HepG2 (cell line): Measurements from ENCODE around the gene NAA38. TPM values are rescaled to one million over a fixed set of nuclear protein-coding genes. Genes with fewer than 3 reads are reported as not detected.
A peak's percentile ranks its signal among the peaks of the same experiment; 100 is the strongest.

ENCODE experiments used
- BRCA1 ChIP-seq: sonication (generic); formaldehyde crosslinking; IDR thresholded peaks from 2 replicates; pipeline ENCODE4 v1.4.0; 2020; ENCODE audit warnings: missing genetic modification reagents
- EEA1 ChIP-seq: sonication (generic); formaldehyde crosslinking; IDR thresholded peaks from 2 replicates; pipeline ENCODE4 v1.5.1; 2020; ENCODE audit warnings: mild to moderate bottlenecking, missing genetic modification reagents, borderline replicate concordance
- GABPB1 ChIP-seq: IDR thresholded peaks from 2 replicates; pipeline ENCODE4 v1.6.1; 2016; ENCODE audit warnings: mild to moderate bottlenecking, missing genetic modification reagents, moderate library complexity, missing compliant biosample characterization
- JUN ChIP-seq: sonication (generic); formaldehyde crosslinking; IDR thresholded peaks from 2 replicates; pipeline ENCODE4 v1.4.0; 2020; ENCODE audit warnings: mild to moderate bottlenecking, missing genetic modification reagents
- NBN ChIP-seq: fragments of 450-650 bp; conservative IDR thresholded peaks from 2 replicates; pipeline ENCODE4 v1.6.1; 2017
- PHF8 ChIP-seq: sonication (generic); formaldehyde crosslinking; IDR thresholded peaks from 2 replicates; pipeline ENCODE4 v1.5.0; 2020; ENCODE audit warnings: missing genetic modification reagents
- REL ChIP-seq: sonication (generic); formaldehyde crosslinking; conservative IDR thresholded peaks from 2 replicates; pipeline ENCODE4 v1.8.0; 2022; ENCODE audit warnings: mild to moderate bottlenecking, missing genetic modification reagents, moderate library complexity
- RNF2 ChIP-seq: fragments of 450-650 bp; conservative IDR thresholded peaks from 2 replicates; pipeline ENCODE4 v1.6.1; 2016; ENCODE audit warnings: low read depth
- SIN3A ChIP-seq: IDR thresholded peaks from 2 replicates; pipeline ENCODE4 v1.6.1; 2011; ENCODE audit warnings: low read depth, mild to moderate bottlenecking, control low read depth, low read length, borderline replicate concordance
- TBX3 ChIP-seq: fragments of 450-650 bp; IDR thresholded peaks from 2 replicates; pipeline ENCODE4 v1.6.1; 2017; ENCODE audit warnings: antibody characterized with exemption, mild to moderate bottlenecking, inconsistent platforms, borderline replicate concordance
- YEATS4 ChIP-seq: sonication (generic); formaldehyde crosslinking; IDR thresholded peaks from 2 replicates; pipeline ENCODE4 v1.4.0; 2020; ENCODE audit warnings: missing genetic modification reagents, borderline replicate concordance
- ZBTB37 ChIP-seq: sonication (generic); formaldehyde crosslinking; IDR thresholded peaks from 2 replicates; pipeline ENCODE4 v1.4.0; 2020; ENCODE audit warnings: mild to moderate bottlenecking, missing genetic modification reagents
- ZBTB44 ChIP-seq: sonication (generic); formaldehyde crosslinking; IDR thresholded peaks from 2 replicates; pipeline ENCODE4 v1.4.0; 2020; ENCODE audit warnings: missing genetic modification reagents
- ZNF263 ChIP-seq: sonication (generic); formaldehyde crosslinking; IDR thresholded peaks from 2 replicates; pipeline ENCODE4 v1.4.0; 2020; ENCODE audit warnings: missing genetic modification reagents
- ZNF431 ChIP-seq: sonication (generic); formaldehyde crosslinking; IDR thresholded peaks from 2 replicates; pipeline ENCODE4 v1.9.0; 2022; ENCODE audit warnings: missing genetic modification reagents, low read depth, mild to moderate bottlenecking, borderline replicate concordance
- polyA plus RNA-seq, 8 experiments: library from polyadenylated mRNA; depleted of rRNA in 3 of 8; stranded (reverse) in 7 of 8; unstranded in 1 of 8; fragments of >200 nt; fragmentation: Illumina TruSeq in 4 of 8; extraction: Trizol in 4 of 8; gene quantifications; 2 replicates each; pipeline versions ENCODE4 v1.2.1 to v1.2.3, GENCODE V29; 2011 to 2016; ENCODE audit warnings: low read depth in 4 of 8, missing spikeins in 1 of 8, mixed read lengths in 1 of 8; ENCODE audit not compliant: insufficient read depth in 1 of 8
- total RNA-seq, 5 experiments: library from RNA; depleted of rRNA; stranded (reverse); fragments of >200 nt; fragmentation: Illumina TruSeq; extraction: Trizol; gene quantifications; 2 replicates each; pipeline ENCODE4 v1.2.3, GENCODE V29; 2016; ENCODE audit warnings: low read depth in 1 of 5

The NAA38 gene
- total and polyA plus RNA-seq, 2 of the 13 experiments (the other 11 are each of a cell fraction or from before 2014, with no cell fraction given): 46.9 to 91.6 TPM

DNA sequence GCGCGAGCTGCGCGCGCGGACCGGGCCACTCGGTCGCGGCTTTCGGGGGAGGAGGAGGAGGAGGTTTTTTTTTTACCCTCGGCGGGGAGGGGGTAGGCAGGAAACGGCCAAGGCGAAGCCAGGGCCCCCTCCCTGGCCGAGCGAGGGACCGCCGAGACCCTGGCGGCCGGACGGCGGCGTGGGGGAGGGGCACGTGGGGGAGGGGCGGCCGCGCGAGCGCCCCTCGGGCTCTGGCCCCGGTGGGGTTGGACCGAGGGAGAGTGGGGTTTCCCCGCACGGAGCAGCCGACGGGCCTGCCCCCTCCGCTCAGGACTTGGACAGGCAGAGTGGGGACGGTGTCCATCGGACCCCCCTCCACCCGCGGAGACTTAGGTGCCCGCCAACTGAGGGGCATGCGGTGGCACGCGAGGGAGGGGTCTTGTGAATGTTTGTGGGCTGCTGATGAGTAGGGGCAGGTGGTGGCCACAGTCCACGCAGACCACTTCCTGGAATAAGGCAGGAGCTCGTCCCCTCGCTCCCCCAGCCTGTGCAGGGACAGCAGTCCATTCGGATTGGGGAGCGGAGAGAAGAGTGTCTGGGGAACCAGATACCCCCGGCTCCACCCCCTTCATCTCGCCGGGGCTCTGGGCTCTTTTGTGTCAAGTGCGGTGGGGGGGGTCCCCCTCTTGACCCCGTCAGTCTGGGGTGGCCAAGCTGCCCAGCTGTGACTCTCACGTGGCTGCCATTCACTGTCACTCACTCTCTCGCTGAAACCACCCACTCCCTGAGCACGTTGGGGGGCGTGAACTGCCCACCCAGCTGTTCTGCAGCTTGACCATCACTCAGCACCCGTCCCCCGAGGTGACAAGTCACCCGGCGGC, 28.2 kb upstream of the NAA38 start (continued):
- peak; percentile 50; the same call in 1 of the 2 replicates for TF ChIP-seq ZNF263 (CRISPR knock-in tag)
- TF ChIP-seq ZNF431 (CRISPR knock-in tag): no peak
- TF ChIP-seq YEATS4 (CRISPR knock-in tag): peak; percentile 39; the same call in 1 of the 2 replicates
- TF ChIP-seq JUN (CRISPR knock-in tag): no peak
- peak; percentile 23; the same call in 1 of the 2 replicates for TF ChIP-seq SIN3A
- TF ChIP-seq REL (CRISPR knock-in tag): no peak
- TF ChIP-seq RNF2: no peak
- no peak for TF ChIP-seq EEA1 (CRISPR knock-in tag)
- no peak for TF ChIP-seq TBX3
- no peak for TF ChIP-seq BRCA1 (CRISPR knock-in tag)
- TF ChIP-seq ZBTB37 (CRISPR knock-in tag): no peak
- peak; percentile 9; the same call in 1 of the 2 replicates for TF ChIP-seq GABPB1 (CRISPR knock-in tag)
- TF ChIP-seq PHF8 (CRISPR knock-in tag): no peak
- TF ChIP-seq NBN: no peak
- no peak for TF ChIP-seq ZBTB44 (CRISPR knock-in tag)
